HG03469 (cell line): Measurements from ENCODE around the gene MMADHC.

Experiments used
- ATAC-seq: cut with Tn5 transposase; IDR thresholded peaks from one replicate; pipeline ENCODE4 v1.9.1; 2021; ENCODE audit warnings: mild to moderate bottlenecking, moderate library complexity, moderate number of reproducible peaks; ENCODE audit not compliant: unreplicated experiment

Gene MMADHC

DNA sequence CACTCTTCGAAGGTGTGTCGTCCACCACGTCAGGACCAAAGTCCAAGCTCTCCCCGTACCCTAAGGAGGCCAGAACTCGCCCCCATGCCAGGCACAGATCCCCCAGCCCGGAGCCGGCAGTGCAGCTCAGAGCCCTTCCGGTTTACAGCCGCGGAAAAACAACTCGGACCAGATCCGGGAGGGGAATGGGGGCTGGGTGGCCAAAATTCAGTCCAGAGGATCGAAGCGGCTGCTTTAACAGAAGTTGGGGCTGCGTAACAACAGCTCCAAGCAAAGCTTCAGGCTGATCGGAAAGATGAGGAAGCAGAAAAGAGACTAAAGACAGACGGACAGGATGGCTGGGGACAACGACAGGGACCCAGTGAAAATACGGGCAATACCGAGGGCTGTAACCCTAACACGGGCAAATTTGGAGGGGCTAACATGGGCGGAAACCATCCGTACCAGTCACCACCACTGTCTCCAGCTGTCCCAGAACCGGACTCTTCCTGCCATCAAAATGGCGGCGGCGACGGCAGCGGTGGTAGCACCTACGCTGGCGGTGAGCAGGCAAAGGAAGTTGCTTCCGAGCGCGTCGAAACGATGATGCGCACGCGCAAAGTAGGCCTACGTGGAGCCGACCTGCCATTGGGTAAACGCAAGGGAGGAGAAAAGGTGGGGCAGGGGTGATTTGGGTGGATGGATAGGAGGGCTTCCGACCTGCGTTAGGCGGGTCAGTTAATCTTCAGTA, at the start of gene MMADHC:
MMADHC (minus strand) TSS at position 556 of the 730 bp plus-strand sequence. CDS start 678 bp downstream, outside the sequence.
- peak; percentile 99 for ATAC-seq

DNA sequence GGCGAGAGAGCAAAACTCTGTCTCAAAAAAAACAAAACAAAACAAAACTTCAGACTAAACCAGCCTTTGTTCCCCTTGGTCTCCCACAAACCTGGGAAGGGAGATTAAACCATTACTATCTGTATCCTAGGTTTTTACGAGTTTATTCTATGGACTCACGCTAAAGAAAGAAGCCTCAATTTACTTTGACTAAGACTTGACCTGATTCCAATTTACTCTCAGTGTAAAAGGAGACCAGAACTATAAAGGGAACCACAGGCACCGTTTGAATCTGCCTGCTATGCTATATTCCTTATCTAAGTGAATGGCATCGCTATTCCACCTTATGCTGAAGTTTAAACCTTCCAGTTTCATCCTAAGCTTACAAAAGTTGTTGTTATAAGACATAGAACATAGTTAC, 46.5 kb upstream of the MMADHC start:
- ATAC-seq = no peak

DNA sequence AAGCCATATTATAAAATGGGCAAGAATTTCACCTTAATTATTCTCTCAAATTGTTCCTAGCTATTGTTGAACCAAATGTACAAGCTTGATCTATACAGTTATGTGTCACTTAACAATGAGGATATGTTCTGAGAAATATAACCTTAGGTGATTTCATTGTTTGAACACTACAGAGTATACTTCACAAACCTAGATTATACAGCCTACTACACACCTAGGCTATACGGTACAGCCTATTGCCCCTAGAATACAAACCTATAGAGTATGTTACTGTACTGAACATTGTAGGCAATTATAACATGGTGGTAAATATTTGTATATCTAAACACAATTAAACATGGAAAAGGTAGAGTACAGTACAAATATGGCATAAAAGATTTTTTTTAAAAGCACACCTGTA, 42.9 kb upstream of the MMADHC start:
- ATAC-seq = no peak

DNA sequence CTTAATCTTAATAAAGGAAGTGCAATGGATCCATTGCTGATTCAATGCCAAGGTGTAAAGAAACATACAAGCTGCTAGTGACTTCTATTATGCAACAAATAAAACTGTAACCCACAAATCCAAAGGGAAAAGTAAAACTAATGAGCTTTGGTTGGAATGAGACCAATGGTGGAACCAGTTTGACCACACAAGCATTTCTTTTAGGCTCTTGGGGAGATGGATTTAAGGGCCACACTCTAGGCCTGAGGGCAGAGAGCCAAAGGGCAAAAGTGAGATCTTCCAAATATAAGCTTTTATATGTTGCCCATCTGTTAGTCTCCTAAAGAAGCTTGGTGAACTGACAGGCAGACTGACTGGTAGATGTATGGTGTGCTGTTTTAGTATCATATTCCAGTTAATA, 41.5 kb upstream of the MMADHC start:
- no peak for ATAC-seq

DNA sequence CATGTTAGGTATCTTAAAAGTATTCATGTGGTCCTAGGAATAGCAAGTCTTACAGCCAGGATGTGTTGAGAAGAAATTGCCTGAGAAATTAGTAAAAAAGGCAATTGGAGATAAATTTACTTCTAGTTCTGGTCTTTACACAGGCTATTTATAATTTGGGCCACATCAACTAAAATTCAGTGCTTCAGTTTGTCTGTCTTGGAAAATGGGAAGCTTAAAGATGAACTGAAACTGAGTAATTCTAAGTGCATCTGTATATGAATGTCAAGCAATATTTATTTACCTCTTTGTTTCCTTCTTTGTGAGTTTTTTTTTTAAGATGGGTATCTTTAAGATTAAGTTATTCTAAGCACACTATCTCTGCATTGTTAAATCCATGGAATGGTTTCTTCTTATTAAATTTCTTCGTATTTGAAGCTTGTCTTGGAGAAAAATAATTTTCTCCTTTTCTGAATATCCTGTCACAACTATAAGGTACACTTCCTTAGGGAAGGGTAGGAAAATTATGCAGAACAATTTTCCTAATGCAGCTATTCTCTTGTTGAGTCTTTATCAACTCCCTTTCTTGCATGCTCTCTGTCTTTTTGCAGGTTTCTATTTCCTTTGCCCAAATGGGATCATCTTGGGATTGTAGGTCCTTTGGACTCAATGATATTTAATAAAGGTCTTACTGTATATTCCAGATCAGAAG, 39.7 kb upstream of the MMADHC start:
- no peak for ATAC-seq

DNA sequence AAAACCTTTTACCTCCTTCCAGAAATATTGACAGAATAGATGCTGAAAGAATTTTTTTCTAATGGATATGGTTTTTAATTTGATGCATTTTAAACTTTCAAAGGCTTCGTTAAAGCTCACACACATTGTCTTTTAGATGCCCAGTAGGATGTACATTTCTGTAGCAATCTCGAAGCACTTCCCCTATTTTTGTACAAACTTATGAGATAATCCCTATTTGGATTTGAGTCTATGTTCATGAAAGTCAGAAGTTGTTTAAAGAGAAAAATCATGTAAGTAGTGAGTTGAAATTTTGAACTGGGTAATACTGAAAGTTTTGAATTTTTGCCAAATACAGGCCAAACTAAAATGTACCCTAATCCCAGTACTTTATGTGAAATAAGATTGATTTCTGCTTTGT, 38.1 kb upstream of the MMADHC start:
- ATAC-seq = no peak

DNA sequence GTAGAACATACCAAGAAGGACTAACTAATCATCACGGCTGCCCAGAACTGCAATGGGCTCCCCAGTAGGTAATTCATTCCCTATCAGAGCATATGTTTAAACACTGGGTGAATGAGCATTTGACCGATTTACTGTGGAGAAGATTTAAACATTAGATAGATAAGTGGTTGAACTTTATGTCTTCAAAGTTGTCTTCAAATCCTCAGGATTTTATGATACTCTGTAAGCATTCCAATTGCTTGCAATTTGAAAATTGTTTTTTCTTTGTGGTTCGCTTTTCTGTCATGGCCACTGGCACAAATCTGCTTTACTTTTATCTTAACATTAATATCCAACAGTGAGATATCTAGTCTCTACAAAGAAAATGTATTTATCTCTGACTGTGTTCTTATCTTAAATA, 37.7 kb upstream of the MMADHC start:
- no peak for ATAC-seq

DNA sequence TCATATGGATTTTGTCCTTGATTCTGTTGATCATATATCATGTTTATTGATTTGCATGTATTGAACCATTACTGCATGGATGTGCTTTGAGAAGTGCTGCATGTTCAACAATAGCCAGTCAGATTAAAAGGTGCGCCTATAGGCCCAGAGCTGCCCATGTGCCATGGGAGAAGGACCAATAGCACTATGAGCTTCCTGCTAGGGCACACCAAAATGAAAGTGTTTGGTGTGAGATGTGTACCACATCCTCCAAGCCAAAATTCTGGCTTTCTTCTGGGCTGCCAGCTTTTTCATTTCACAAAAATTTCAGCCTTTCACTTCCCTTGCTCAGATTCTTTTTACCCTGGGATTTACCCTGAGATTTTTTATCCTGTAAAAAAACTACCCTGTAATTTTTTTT, 34.8 kb upstream of the MMADHC start:
- ATAC-seq = no peak

DNA sequence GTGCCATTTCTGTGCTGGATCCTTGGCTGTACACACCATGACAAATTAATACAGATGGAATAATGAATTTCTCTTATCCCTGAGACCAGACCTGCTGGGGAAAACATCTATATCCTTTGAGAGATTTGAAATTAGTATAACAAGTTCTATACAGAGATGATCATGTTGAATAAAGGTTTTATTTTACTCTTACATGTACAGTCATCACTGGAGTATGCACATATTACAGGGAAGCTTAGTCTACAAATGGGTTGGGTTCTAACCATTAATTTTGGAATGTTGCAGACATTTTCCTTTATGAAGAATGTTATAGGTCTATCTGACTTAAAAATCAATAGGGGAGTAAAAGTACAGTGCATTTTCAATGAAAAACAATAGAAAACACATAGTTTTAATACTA, 29.9 kb upstream of the MMADHC start:
- no peak for ATAC-seq

DNA sequence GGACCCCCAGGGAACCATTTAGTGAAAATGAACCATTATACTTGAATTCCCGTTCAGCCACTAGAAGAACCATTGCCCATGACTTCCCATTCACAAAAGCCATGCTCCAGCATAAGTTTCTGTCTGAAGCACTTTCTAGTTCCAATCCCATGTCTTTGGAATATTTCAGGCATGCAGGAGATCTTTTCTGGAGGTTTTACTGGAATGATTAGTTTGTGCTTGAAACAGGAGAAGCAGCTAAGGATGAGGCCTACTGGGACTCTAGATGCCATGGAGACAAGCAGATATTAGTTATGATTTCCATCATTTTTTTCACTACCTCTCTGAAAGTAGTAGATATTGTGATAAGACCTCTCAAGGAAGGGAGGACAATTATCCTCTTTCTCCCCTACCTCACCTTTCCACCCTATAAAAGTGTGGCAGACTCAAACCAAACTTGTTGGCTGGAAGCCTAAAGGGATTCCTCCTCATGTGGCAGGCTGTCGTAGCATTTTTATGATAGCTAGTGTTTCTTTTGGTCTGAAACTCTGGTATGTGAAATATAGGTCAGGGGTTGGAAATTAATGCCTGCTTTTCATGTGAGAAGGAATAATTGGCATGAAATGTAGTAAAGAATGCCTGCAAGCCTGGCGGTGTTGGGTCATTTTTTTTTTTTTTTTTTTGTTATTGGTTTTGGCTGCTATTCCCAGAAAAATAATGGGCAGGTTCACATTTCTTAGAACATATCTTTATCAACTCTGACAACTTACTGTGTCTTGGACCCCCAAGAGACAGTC, 29.3 kb upstream of the MMADHC start:
- no peak for ATAC-seq

DNA sequence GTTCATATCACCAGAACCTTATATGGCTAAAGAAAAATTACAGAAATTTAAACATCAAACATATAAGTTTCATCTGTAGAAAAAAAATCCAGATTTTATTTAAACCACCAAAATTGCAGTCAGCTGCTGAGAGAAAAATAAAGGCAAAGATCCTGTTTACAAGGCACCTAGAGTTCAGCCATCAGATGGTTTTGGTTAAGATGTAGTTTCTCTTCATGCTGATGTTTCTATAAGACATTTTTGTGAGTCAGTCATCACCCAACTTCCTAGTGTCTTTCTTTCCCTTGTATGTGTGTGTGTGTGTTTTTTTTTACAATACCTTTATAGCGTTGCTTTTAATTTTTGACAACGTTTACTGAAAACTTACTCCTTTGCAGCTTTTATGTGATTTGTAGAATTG, 26.1 kb upstream of the MMADHC start:
- no peak for ATAC-seq

DNA sequence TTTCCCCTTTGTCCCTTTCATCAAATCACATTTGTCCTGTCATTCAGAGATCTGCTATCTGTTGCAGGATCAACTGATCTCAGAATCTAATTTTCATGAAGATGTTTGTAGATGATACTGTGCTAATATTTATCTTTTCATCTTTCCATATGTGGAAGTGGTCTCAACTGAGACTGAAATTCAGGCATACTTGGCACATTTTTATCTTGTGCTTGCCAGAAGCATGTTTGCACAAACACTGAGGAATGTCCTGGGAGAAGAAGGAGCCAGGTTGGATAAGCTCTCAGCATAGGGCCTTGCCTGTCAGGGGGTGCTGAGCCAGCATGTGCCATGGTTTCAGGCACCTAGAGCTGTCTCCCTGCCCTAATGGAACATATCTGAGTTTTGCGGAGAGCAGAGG, 24.5 kb upstream of the MMADHC start:
- ATAC-seq = no peak

DNA sequence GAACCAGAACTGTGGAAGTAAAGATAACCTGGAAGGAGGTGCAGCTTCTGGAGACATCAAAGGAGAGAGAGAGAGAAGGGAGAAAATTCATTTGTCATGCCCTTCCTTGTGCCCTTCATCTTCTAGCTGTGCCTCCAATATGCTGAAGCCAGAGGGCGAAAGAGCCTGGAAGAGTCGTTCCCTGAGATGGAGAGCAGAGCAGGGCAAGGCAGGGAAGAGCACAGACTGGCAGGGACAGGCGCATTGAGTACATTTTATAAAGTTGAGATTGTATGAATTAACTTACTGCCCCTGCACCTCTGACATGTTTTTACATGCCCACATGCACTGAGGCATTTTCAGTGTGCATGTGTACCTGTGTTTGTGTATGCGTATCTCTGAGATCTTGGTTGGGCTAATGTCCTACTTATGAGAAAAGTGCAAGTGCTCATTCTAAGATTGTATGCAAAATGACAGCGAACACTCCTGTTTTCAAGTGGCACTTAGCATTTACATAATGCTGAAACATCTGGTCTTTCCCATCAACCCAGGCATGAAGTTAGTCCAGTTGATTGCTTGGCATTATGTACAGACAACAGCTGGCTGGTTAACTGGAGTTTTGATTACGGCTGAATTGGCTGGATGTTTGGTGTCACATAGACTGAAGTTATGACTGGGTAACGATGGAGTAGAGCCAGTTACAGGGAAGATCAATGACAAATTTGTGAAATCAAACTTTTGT, 23.7 kb upstream of the MMADHC start:
- no peak for ATAC-seq

DNA sequence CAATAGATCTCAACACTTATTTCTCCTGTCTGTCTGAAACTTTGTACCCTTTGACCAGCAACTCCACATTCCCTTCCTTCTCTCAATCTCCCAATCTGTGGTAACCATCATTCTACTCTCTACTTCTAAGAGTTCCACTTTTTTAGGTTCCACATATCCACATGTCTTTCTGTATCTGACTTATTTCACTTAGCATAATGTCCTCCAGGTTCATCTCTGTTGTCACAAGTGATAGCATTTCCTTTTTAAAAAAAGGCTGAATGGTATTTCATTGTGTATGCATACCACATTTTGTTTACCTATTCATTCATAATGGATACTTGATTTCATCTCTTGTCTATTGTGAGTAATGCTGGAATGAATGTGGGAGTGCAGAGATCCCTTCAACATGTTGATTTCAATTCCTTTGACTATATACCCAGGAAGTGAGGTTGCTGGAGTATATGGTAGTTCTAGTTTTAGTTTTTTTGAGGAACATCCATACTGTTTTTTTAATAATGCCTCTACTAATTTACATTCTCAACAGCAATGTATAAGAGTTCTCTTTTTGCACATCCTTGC, 18.8 kb upstream of the MMADHC start:
- no peak for ATAC-seq

DNA sequence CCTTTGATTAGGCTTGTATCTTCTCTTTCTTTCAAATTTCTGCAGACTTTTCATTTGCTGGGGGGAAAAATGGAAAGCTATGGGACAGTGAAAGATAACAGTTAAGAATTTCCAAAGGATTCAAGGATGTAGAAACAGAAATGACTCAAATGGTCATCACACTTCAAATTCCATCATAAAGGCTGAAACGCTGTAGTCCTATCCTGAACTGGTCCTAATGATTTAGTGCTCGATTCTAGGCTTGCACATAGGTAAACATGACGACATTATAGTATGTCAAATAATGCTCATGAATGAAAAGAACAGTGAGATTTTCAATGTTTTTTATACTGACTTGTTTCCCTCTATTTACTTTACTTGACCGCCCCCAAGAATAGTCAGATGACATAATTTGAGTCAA, 15.7 kb upstream of the MMADHC start:
- ATAC-seq = no peak

DNA sequence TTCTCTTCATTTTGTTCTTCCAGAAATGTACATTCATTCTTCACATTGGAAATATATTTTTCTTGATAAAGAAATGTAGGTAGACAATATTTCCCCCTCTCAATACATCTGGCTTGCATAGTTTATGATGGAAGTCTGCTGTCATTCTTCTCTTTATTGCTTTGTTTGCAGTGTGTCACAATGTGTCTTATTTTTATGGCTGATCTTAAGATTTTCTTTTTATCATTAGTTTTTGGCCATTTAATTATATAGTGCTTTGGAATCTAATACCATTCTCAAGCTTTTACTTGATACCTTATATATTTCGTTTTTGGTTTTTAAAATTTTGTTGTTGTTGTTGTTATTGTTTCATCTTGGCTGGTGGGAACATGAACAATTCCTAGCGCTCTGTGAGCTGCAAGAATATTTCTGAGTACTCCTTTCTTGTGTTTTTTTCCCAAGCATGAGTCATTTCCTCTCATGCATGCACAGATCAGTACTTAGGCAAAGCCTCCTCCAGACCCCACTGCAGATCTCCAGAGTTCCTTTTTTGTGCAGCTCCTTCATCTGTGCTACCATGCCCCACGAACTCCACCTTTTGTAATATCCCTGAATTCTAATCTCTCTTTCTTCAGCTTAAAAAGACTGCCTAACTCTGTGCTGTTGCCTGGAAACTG, 13.7 kb upstream of the MMADHC start:
- ATAC-seq = no peak

DNA sequence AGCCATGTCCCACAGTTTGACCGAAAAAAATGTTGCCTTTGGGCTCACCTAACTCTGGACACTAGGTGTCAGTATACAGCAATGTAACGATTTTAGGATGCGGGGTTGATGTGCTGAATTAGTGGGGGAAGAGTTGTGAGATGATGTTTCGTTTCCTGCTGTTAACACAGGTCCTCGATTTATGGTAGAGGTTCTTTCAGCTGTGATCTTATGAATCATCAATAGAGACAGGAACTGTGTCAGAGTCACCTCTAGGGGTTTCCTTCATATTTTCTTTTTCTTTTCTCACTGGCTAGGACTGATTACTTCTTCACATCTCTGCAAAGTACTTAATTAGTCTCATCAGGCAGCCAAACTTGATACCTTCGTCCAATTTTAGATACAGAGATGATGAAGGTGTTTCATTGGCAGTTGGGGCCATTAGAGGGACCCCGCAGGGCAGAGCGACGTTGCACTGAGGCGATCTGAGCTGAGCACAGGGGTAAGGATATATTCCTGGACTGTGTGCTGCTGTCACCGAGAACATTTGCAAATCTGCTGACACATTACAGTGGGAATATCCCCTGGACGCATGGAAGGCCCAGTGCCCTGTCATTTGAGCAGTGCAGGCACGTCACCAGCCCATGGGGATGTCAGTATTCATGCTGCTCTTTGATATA, 10.2 kb upstream of the MMADHC start:
- ATAC-seq = peak; percentile 97

DNA sequence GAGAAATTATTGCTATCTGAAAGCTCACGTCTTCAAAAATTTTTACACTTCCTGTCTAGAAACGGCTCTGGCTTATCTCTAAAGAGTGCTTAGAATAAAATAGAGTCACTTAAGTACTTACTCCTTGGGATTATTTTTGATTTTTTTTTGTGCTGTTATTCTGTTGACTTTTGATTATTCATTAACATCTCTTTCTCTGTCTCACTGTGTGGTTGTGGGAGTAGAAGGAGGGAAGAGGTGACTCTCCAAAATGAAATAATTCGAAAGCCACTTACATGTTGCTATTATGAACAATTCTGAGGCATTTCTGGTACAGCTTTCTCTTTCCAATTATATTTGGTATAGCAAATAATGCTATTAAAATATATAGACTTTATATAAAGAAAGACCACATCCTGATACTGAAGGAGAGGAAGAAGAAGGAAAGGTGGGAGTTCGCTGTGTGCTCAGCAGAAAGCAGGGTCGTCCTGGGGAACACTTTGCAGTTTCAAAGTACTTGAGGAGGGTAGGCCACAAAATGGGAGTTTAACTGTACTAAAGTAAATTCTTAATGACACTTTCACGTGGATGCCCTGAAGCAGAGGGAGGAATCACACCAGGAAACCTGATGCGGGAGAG, 9.6 kb upstream of the MMADHC start:
- no peak for ATAC-seq

DNA sequence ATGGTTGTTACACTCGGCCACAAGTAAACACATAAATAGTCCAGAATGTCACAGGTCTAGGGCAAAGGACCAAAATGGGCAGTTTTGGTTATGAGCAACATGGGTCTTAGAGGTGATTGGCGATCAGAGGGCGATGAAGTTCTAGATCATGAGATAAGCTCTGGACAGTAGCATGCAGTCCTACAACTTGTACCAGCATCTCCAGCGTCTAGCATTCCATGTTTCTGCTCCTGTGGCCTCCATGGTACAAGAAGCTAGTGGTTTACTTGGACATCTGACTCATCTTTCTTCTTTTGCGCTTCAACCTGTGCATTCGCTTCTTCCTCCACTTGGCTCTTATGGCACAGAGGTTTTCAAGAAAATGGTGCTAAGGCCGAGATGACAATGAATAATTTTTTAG, 8.9 kb upstream of the MMADHC start:
- no peak for ATAC-seq
